ENCODE results near the gene ABCA8.
A peak's percentile ranks its signal among the peaks of the same experiment; 100 is the strongest.
"Not testable (repeated sequence)": the region's sequence is repeated elsewhere in the genome, so short reads cannot be mapped to it uniquely, and the experiment has no call there.

Gene ABCA8

GRCh38 chr17:68955181-68955841 lies at the start of gene ABCA8:
Gene ABCA8 (minus strand): TSS chr17:68955392. CDS start chr17:68942034, 13,358 bp downstream.
- peaks cover 11% of the 10 kb centered on the region for H3K4me1 ChIP-seq (ENCODE audit: control insufficient read depth, insufficient read depth, low read length)
- H3K9ac ChIP-seq (ENCODE audit: low read length): peak within 1 kb of the TSS; percentile 76
- H3K36me3 ChIP-seq (ENCODE audit: control insufficient read depth, insufficient read depth, low read length, severe bottlenecking): no peaks in the 10 kb centered on the region
- H3K9me3 ChIP-seq (ENCODE audit: control insufficient read depth, low read length): no peaks in the 10 kb centered on the region
- H3K27me3 ChIP-seq (replicated peaks; ENCODE audit: control insufficient read depth, insufficient read depth, low read length): no peaks in the 10 kb centered on the region
- DNase-seq (ENCODE audit: low read depth): peak; percentile 66
- H3K4me3 ChIP-seq (ENCODE audit: low read length): peak within 1 kb of the TSS; percentile 79

- not testable (repeated sequence) for H3K27me3 ChIP-seq (replicated peaks; ENCODE audit: control insufficient read depth, insufficient read depth, low read length); DNase-seq (ENCODE audit: low read depth); H3K4me3 ChIP-seq (ENCODE audit: low read length); H3K9ac ChIP-seq (ENCODE audit: low read length); H3K9me3 ChIP-seq (ENCODE audit: control insufficient read depth, low read length); H3K4me1 ChIP-seq (ENCODE audit: control insufficient read depth, insufficient read depth, low read length)
- H3K36me3 ChIP-seq (ENCODE audit: control insufficient read depth, insufficient read depth, low read length, severe bottlenecking): peaks cover 39% of the 10 kb centered on the region
Measured at GRCh38 chr17:69004759-69005158, 49.6 kb upstream of the ABCA8 start.

GRCh38 chr17:68999743-69000142 lies 44.6 kb upstream of the ABCA8 start:
- not testable (repeated sequence) for H3K9ac ChIP-seq (ENCODE audit: low read length); H3K4me1 ChIP-seq (ENCODE audit: control insufficient read depth, insufficient read depth, low read length); H3K9me3 ChIP-seq (ENCODE audit: control insufficient read depth, low read length); H3K27me3 ChIP-seq (replicated peaks; ENCODE audit: control insufficient read depth, insufficient read depth, low read length); H3K36me3 ChIP-seq (ENCODE audit: control insufficient read depth, insufficient read depth, low read length, severe bottlenecking); DNase-seq (ENCODE audit: low read depth); H3K4me3 ChIP-seq (ENCODE audit: low read length)

GRCh38 chr17:68993112-68993511 lies 37.9 kb upstream of the ABCA8 start:
- DNase-seq (ENCODE audit: low read depth): peak; percentile 12

GRCh38 chr17:68987966-68988365 lies 32.8 kb upstream of the ABCA8 start:
- no peaks in the 10 kb centered on the region for H3K27me3 ChIP-seq (replicated peaks; ENCODE audit: control insufficient read depth, insufficient read depth, low read length)
- H3K4me3 ChIP-seq (ENCODE audit: low read length): no peak overlapping the region
- no peaks in the 10 kb centered on the region for H3K9me3 ChIP-seq (ENCODE audit: control insufficient read depth, low read length)
- H3K36me3 ChIP-seq (ENCODE audit: control insufficient read depth, insufficient read depth, low read length, severe bottlenecking): peaks cover 75% of the 10 kb centered on the region
- DNase-seq (ENCODE audit: low read depth): no peak
- H3K4me1 ChIP-seq (ENCODE audit: control insufficient read depth, insufficient read depth, low read length): no peaks in the 10 kb centered on the region
- H3K9ac ChIP-seq (ENCODE audit: low read length): no peak overlapping the region

More at GRCh38 chr17:68993112-68993511, 37.9 kb upstream of the ABCA8 start:
- H3K27me3 ChIP-seq (replicated peaks; ENCODE audit: control insufficient read depth, insufficient read depth, low read length): no peaks in the 10 kb centered on the region
- H3K4me1 ChIP-seq (ENCODE audit: control insufficient read depth, insufficient read depth, low read length): no peaks in the 10 kb centered on the region
- H3K36me3 ChIP-seq (ENCODE audit: control insufficient read depth, insufficient read depth, low read length, severe bottlenecking): peaks cover 46% of the 10 kb centered on the region
- H3K9me3 ChIP-seq (ENCODE audit: control insufficient read depth, low read length): no peaks in the 10 kb centered on the region
- H3K9ac ChIP-seq (ENCODE audit: low read length): no peak overlapping the region
- H3K4me3 ChIP-seq (ENCODE audit: low read length): no peak overlapping the region

GRCh38 chr17:68981288-68981687 lies 26.1 kb upstream of the ABCA8 start:
- H3K36me3 ChIP-seq (ENCODE audit: control insufficient read depth, insufficient read depth, low read length, severe bottlenecking): peaks cover 44% of the 10 kb centered on the region
- H3K9ac ChIP-seq (ENCODE audit: low read length): no peak overlapping the region
- peak overlapping the region; percentile 56 for H3K4me3 ChIP-seq (ENCODE audit: low read length)
- no peaks in the 10 kb centered on the region for H3K9me3 ChIP-seq (ENCODE audit: control insufficient read depth, low read length)
- H3K4me1 ChIP-seq (ENCODE audit: control insufficient read depth, insufficient read depth, low read length): peaks cover 6% of the 10 kb centered on the region
- no peaks in the 10 kb centered on the region for H3K27me3 ChIP-seq (replicated peaks; ENCODE audit: control insufficient read depth, insufficient read depth, low read length)
- DNase-seq (ENCODE audit: low read depth): peak; percentile 34

GRCh38 chr17:68973098-68973846 lies 18.1 kb upstream of the ABCA8 start:
- Histone ChIP-seq H3K9ac (ENCODE audit: low read length) (no peak overlapping the region), H3K4me3 (ENCODE audit: low read length) (no peak overlapping the region), H3K27me3 (replicated peaks; ENCODE audit: control insufficient read depth, insufficient read depth, low read length) (no peaks in the 10 kb centered on the region), H3K4me1 (ENCODE audit: control insufficient read depth, insufficient read depth, low read length) (no peaks in the 10 kb centered on the region), H3K9me3 (ENCODE audit: control insufficient read depth, low read length) (no peaks in the 10 kb centered on the region), H3K36me3 (ENCODE audit: control insufficient read depth, insufficient read depth, low read length, severe bottlenecking) (peaks cover 34% of the 10 kb centered on the region)
- DNase-seq (ENCODE audit: low read depth): peak; percentile 46

- peak; percentile 82 for DNase-seq (ENCODE audit: low read depth)
- Histone ChIP-seq H3K9ac (ENCODE audit: low read length) (no peak overlapping the region), H3K4me3 (ENCODE audit: low read length) (no peak overlapping the region), H3K4me1 (ENCODE audit: control insufficient read depth, insufficient read depth, low read length) (no peaks in the 10 kb centered on the region), H3K27me3 (replicated peaks; ENCODE audit: control insufficient read depth, insufficient read depth, low read length) (no peaks in the 10 kb centered on the region), H3K36me3 (ENCODE audit: control insufficient read depth, insufficient read depth, low read length, severe bottlenecking) (peaks cover 27% of the 10 kb centered on the region), H3K9me3 (ENCODE audit: control insufficient read depth, low read length) (no peaks in the 10 kb centered on the region)
Measured at GRCh38 chr17:68972119-68972704, 17.0 kb upstream of the ABCA8 start.

GRCh38 chr17:68969101-68969500 lies 13.9 kb upstream of the ABCA8 start:
- Histone ChIP-seq H3K9me3 (ENCODE audit: control insufficient read depth, low read length) (no peaks in the 10 kb centered on the region), H3K36me3 (ENCODE audit: control insufficient read depth, insufficient read depth, low read length, severe bottlenecking) (peaks cover 3% of the 10 kb centered on the region), H3K9ac (ENCODE audit: low read length) (no peak overlapping the region), H3K4me3 (ENCODE audit: low read length) (no peak overlapping the region), H3K27me3 (replicated peaks; ENCODE audit: control insufficient read depth, insufficient read depth, low read length) (no peaks in the 10 kb centered on the region), H3K4me1 (ENCODE audit: control insufficient read depth, insufficient read depth, low read length) (no peaks in the 10 kb centered on the region)
- no peak for DNase-seq (ENCODE audit: low read depth)

GRCh38 chr17:68963958-68964357 lies 8.8 kb upstream of the ABCA8 start:
- Histone ChIP-seq H3K27me3 (replicated peaks; ENCODE audit: control insufficient read depth, insufficient read depth, low read length) (no peaks in the 10 kb centered on the region), H3K4me1 (ENCODE audit: control insufficient read depth, insufficient read depth, low read length) (peaks cover 3% of the 10 kb centered on the region), H3K4me3 (ENCODE audit: low read length) (no peak overlapping the region), H3K36me3 (ENCODE audit: control insufficient read depth, insufficient read depth, low read length, severe bottlenecking) (no peaks in the 10 kb centered on the region), H3K9ac (ENCODE audit: low read length) (no peak overlapping the region), H3K9me3 (ENCODE audit: control insufficient read depth, low read length) (no peaks in the 10 kb centered on the region)
- no peak for DNase-seq (ENCODE audit: low read depth)

- no peak overlapping the region for H3K9ac ChIP-seq (ENCODE audit: low read length)
- H3K36me3 ChIP-seq (ENCODE audit: control insufficient read depth, insufficient read depth, low read length, severe bottlenecking): no peaks in the 10 kb centered on the region
- H3K27me3 ChIP-seq (replicated peaks; ENCODE audit: control insufficient read depth, insufficient read depth, low read length): no peaks in the 10 kb centered on the region
- H3K4me1 ChIP-seq (ENCODE audit: control insufficient read depth, insufficient read depth, low read length): peaks cover 3% of the 10 kb centered on the region
- no peak overlapping the region for H3K4me3 ChIP-seq (ENCODE audit: low read length)
- no peak for DNase-seq (ENCODE audit: low read depth)
- no peaks in the 10 kb centered on the region for H3K9me3 ChIP-seq (ENCODE audit: control insufficient read depth, low read length)
Measured at GRCh38 chr17:68961214-68961882, 6.2 kb upstream of the ABCA8 start.

All from adipocyte (in vitro differentiated cells).